Endothelial cell of umbilical vein (primary cell): ENCODE measurements around the gene DEPDC1B. TPM values are rescaled to one million over a fixed set of nuclear protein-coding genes. Genes with fewer than 3 reads are reported as not detected.

Source experiments
- BruUV-seq: library from RNA; stranded (reverse); fragments of 400-500 nt; replicated peaks from 2 replicates; lab custom pipeline; 2021; lab: Mats Ljungman, UMichigan
- CTCF ChIA-PET: fragments of 300-600, 350-600 bp; sonication (Branson Sonifier 250); formaldehyde crosslinking; loops from one replicate; lab custom pipeline; 2021; ENCODE audit warnings: antibody characterized with exemption, inconsistent platforms; lab: Charles Lee
- POLR2A ChIA-PET: fragments of 300-600, 350-600 bp; sonication (Branson Sonifier 250); formaldehyde crosslinking; loops from one replicate; lab custom pipeline; 2021; ENCODE audit warnings: antibody characterized with exemption, inconsistent platforms; lab: Charles Lee
- DNase-seq: peaks from one replicate; pipeline ENCODE4 v3.0.0-alpha.2; 2011; ENCODE audit warnings: low read depth, low spot score
- FAIRE-seq: peaks from 2 replicates; lab custom pipeline; 2011; peaks lifted over from hg19 to GRCh38; lab: Jason Lieb, UNC
- H2AFZ ChIP-seq: 2 replicates; pipeline ENCODE4 v1.6.0; 2012; ENCODE audit warnings: low read depth, low read length, control low read depth, inconsistent platforms
- H3K27ac ChIP-seq: 2 replicates; pipeline ENCODE4 v1.5.1; 2011; ENCODE audit warnings: low read depth, mild to moderate bottlenecking, control low read depth, low read length, moderate library complexity; ENCODE audit not compliant: insufficient read depth
- H3K27me3 ChIP-seq, 2 experiments: 2 replicates each; pipeline versions ENCODE4 v1.6.0 to v1.6.1; 2011; ENCODE audit warnings: low read length in 2 of 2, mixed read lengths in 1 of 2; ENCODE audit not compliant: control insufficient read depth in 2 of 2, insufficient read depth in 2 of 2
- H3K36me3 ChIP-seq, 2 experiments: 2 replicates in 1 of 2; 3 replicates in 1 of 2; pipeline ENCODE4 v1.5.1; 2011; ENCODE audit warnings: low read length in 2 of 2, mild to moderate bottlenecking in 1 of 2, moderate library complexity in 1 of 2; ENCODE audit not compliant: control insufficient read depth in 2 of 2, insufficient read depth in 2 of 2; ENCODE audit errors: extremely low read depth in 1 of 2
- H3K4me1 ChIP-seq: 3 replicates; pipeline ENCODE4 v1.5.1; 2011; ENCODE audit warnings: mild to moderate bottlenecking, low read length; ENCODE audit not compliant: control insufficient read depth, insufficient read depth; ENCODE audit errors: extremely low read depth
- H3K4me2 ChIP-seq: 2 replicates; pipeline ENCODE4 v1.6.1; 2011; ENCODE audit warnings: low read length, control low read depth, mixed read lengths; ENCODE audit not compliant: insufficient read depth
- H3K4me3 ChIP-seq, 3 experiments: fragments of 200-600 bp in 1 of 3; sonication (generic), shearing (Covaris generic) in 1 of 3; replicated peaks in 1 of 3; 2 replicates each; pipeline ENCODE4 v1.5.1; 2011 to 2016; ENCODE audit warnings: control low read depth in 3 of 3, low read length in 3 of 3, mild to moderate bottlenecking in 2 of 3, inconsistent platforms in 1 of 3, low read depth in 1 of 3, moderate library complexity in 1 of 3; ENCODE audit not compliant: insufficient read depth in 1 of 3
- H3K79me2 ChIP-seq: 2 replicates; pipeline ENCODE4 v1.6.0; 2012; ENCODE audit warnings: low read length, inconsistent platforms; ENCODE audit not compliant: control insufficient read depth, insufficient read depth
- H3K9ac ChIP-seq: replicated peaks from 2 replicates; pipeline ENCODE3; 2011; ENCODE audit warnings: low read length, control low read depth; ENCODE audit not compliant: insufficient read depth; ENCODE audit errors: extremely low read depth
- H3K9me1 ChIP-seq: replicated peaks from 3 replicates; pipeline ENCODE4 v1.6.0; 2011; ENCODE audit warnings: mild to moderate bottlenecking, low read length; ENCODE audit not compliant: control insufficient read depth, insufficient read depth; ENCODE audit errors: extremely low read depth
- H3K9me3 ChIP-seq: replicated peaks from 2 replicates; pipeline ENCODE4 v1.5.1; 2012; ENCODE audit warnings: low read length, inconsistent platforms; ENCODE audit not compliant: control insufficient read depth, insufficient read depth
- H4K20me1 ChIP-seq: replicated peaks from 2 replicates; pipeline ENCODE3; 2011; ENCODE audit warnings: mild to moderate bottlenecking, low read length; ENCODE audit not compliant: control insufficient read depth, insufficient read depth; ENCODE audit errors: extremely low read depth
- CTCF ChIP-seq, 2 donors: IDR thresholded peaks; 1 replicate in 1 of 2; 2 replicates in 1 of 2; pipeline ENCODE4 v1.5.1; 2011; ENCODE audit warnings: low read length in 2 of 2, mild to moderate bottlenecking in 2 of 2, moderate library complexity in 2 of 2, control low read depth in 1 of 2, inconsistent platforms in 1 of 2, low read depth in 1 of 2; ENCODE audit not compliant: insufficient read depth in 1 of 2; ENCODE audit errors: extremely low read depth in 1 of 2
- EZH2 ChIP-seq: IDR thresholded peaks from 2 replicates; pipeline ENCODE4 v1.6.1; 2012; ENCODE audit warnings: borderline replicate concordance, low read depth, mild to moderate bottlenecking, moderate library complexity, low read length, inconsistent platforms; ENCODE audit not compliant: severe bottlenecking
- FOS ChIP-seq: IDR thresholded peaks from 2 replicates; pipeline ENCODE4 v1.6.1; 2011; ENCODE audit warnings: mild to moderate bottlenecking, low read length, moderate library complexity, borderline replicate concordance; ENCODE audit not compliant: insufficient read depth
- GATA2 ChIP-seq: IDR thresholded peaks from 2 replicates; pipeline ENCODE4 v1.7.0; 2011; ENCODE audit warnings: low read depth, mild to moderate bottlenecking, moderate library complexity, mixed read lengths, low read length; ENCODE audit not compliant: insufficient read length, insufficient read depth
- JUN ChIP-seq: IDR thresholded peaks from 2 replicates; pipeline ENCODE4 v1.6.1; 2011; ENCODE audit warnings: borderline replicate concordance, low read depth; ENCODE audit not compliant: insufficient read length, insufficient read depth
- MAX ChIP-seq: IDR thresholded peaks from 2 replicates; pipeline ENCODE4 v1.6.1; 2011; ENCODE audit not compliant: insufficient read depth, insufficient read length
- MYC ChIP-seq: IDR thresholded peaks from one replicate; pipeline ENCODE4 v1.6.1; 2011; ENCODE audit warnings: mild to moderate bottlenecking, low read depth, low read length
- POLR2A ChIP-seq: IDR thresholded peaks from 2 replicates; pipeline ENCODE4 v1.6.1; 2012; ENCODE audit warnings: low read depth, mild to moderate bottlenecking, control low read depth, low read length
- POLR2AphosphoS5 ChIP-seq: IDR thresholded peaks from 2 replicates; pipeline ENCODE4 v1.6.1; 2012; ENCODE audit warnings: low read depth, mild to moderate bottlenecking, control low read depth, low read length, moderate library complexity; ENCODE audit not compliant: insufficient read depth
- dilution Hi-C: fragments of 300-500 bp; cut with MboI; formaldehyde crosslinking; loops from one replicate; pipeline ENCODE4 v1.15.0; 2019; ENCODE audit warnings: low sequenced_read_pairs; ENCODE audit not compliant: extremely low pct_ligation_motif_present
- intact Hi-C: fragments of 100-400 bp; cut with micrococcal nuclease; formaldehyde crosslinking; loops from one replicate; pipeline ENCODE4 v1.10.0; 2022
- polyA plus RNA-seq, 4 experiments: library from polyadenylated mRNA; depleted of rRNA in 3 of 4; stranded (reverse) in 3 of 4; unstranded in 1 of 4; fragments of >200 nt; gene quantifications; 2 replicates each; pipeline versions ENCODE4 v1.2.1 to v1.2.3, GENCODE V29; 2011 to 2012; ENCODE audit warnings: missing spikeins in 1 of 4
- total RNA-seq: library from RNA; stranded (reverse); gene quantifications from 2 replicates; pipeline ENCODE4 v1.2.3, GENCODE V29; 2021

DEPDC1B gene
- total and polyA plus RNA-seq, 2 donors (not counting 3 experiments of a cell fraction or from before 2014, with no cell fraction given) = 6.7 to 18.7 TPM

- Histone ChIP-seq H4K20me1 (no peaks in the 10 kb centered on the region), H3K4me2 (no peak overlapping the region), H3K27me3 (no peaks in the 10 kb centered on the region), H3K9me1 (no peaks in the 10 kb centered on the region), H3K4me1 (no peaks in the 10 kb centered on the region), H3K27ac (no peak overlapping the region), H3K36me3 (no peaks in the 10 kb centered on the region), H3K79me2 (peaks cover 64% of the 10 kb centered on the region), H2AFZ (no peak overlapping the region), H3K9me3 (no peaks in the 10 kb centered on the region), H3K4me3 (no peak overlapping the region), H3K9ac (no peak overlapping the region)
- CTCF ChIA-PET = interaction anchor here (0.7 to 5.6 kb wide), 3 partner anchors 8 to 13 kb away, joined by 3 to 72 read pairs (median 4); partner anchors contain the start of gene DEPDC1B
- POLR2A ChIA-PET = no interaction called here
- no peak for TF ChIP-seq GATA2
- TF ChIP-seq POLR2AphosphoS5 = no peak
- no peak for TF ChIP-seq JUN
- no peak for TF ChIP-seq MYC
- no peak for TF ChIP-seq CTCF (IDR thresholded peaks at IDR 0.05; ENCODE audit: extremely low read depth in 1 of 2, insufficient read depth in 1 of 2, low read depth in 1 of 2, low read length in 2 of 2)
- no peak for TF ChIP-seq POLR2A
- no peak for TF ChIP-seq EZH2
- TF ChIP-seq MAX = no peak
- TF ChIP-seq FOS = no peak
- dilution Hi-C loops (no loop called here), intact Hi-C loops (no loop called here)
- BruUV-seq = no TSS peak
- no peak for DNase-seq
- no peak for FAIRE-seq
Observed at GRCh38 chr5:60685700-60686099, 14.3 kb downstream of the DEPDC1B start.
